ENCODE measurements around the gene ACVR2B. TPM values are rescaled to one million over a fixed set of nuclear protein-coding genes. Genes with fewer than 3 reads are reported as not detected.
"Not testable (repeated sequence)": the region's sequence is repeated elsewhere in the genome, so short reads cannot be mapped to it uniquely, and the experiment has no call there.

Gene ACVR2B
- 6.4 and 7.5 TPM in 2 replicates for total RNA-seq

DNA sequence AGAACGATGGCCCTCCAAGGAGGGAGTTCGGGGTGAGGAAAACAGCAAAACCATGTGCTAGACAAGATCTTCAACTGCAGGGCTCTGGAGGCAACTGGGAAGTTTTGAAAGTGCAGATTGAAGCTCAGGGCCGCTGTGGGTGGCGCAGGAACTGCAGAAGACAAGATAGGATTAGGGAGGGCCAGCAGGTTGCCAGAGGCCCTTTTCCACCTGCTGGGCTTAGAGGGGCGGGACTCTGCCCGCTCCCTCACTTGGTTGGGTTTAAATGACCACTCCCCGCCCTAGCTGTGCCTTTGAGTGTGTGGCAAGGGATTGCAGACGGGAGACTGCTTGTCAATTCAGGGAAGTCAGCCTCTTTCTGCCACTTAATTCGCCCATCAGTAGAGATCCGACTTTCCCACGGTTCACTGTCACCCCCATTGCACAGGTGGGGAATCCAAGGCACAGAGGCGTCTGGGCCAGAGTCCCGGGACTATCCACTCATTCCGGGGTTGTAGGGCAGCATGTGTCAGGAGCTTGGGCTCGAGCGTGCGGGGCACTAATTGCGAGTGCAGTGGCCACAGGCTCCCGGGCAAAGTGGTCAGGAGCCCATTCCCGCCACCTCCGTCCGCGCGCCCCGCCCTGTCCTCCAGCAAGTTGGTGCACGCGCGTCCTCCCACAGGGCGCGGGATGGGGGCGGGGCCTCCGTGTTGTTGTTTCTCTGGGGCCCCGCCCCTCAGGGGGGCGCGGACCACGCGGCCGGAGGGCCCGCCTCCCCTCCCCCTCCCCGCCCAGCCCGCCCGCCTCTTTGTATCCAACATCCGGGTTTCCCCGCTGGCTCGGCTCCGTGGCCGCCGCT lies at the start of gene ACVR2B:
Gene ACVR2B, plus strand, starts transcription at position 816 of the 838 bp plus-strand sequence. CDS start 433 bp downstream, outside the sequence.
- intact Hi-C loops (cut with micrococcal nuclease) = loop anchor here (1.0 to 10.0 kb wide), 4 partner anchors 27 to 932 kb away; partner anchors contain the start of genes ACAA1, OXSR1 and SLC25A38

- intact Hi-C loops (cut with micrococcal nuclease) = no loop called here
These were observed 49.4 kb upstream of the ACVR2B start for GRCh38 chr3:38404286-38404685.

DNA sequence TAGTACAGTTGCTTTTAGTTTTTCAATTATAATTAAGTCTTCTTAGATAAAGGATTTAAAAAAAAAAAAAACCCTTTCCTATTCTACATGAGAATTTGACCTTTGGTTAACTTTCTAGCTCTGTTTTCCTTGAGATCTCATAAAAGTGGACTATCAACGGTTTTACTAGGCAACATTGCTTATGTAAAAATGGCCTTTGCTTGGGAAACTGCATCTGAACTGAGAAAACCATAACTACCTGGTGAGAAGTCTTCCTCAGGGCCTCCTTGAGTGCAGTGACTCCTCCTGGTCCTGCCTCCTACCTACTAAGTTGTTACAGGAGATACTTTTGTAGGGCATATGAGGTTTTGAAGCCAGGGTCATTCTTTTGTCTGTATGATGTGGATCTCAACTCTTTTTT lies 42.1 kb upstream of the ACVR2B start:
- intact Hi-C loops (cut with micrococcal nuclease) = no loop called here

DNA sequence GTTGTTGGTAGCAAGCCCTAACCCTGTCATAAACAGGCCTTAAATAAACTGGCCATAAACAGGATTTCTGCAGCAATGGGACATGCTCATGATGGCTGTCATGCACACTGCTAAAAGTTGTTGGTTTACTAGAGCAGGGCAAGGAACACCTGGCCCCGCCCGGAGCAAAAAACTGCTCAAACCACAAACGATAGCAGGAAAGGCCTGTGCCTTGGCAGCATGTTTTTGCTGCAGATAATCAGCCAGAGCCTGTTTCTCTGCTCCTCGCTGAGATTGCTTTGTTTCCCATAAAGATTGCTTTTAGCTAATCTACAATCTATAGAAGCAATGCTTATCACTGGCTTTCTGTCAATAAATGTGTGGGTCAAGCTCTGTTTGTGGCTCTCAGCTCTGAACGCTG lies 32.9 kb upstream of the ACVR2B start:
- intact Hi-C loops (cut with micrococcal nuclease) = not testable (repeated sequence)

DNA sequence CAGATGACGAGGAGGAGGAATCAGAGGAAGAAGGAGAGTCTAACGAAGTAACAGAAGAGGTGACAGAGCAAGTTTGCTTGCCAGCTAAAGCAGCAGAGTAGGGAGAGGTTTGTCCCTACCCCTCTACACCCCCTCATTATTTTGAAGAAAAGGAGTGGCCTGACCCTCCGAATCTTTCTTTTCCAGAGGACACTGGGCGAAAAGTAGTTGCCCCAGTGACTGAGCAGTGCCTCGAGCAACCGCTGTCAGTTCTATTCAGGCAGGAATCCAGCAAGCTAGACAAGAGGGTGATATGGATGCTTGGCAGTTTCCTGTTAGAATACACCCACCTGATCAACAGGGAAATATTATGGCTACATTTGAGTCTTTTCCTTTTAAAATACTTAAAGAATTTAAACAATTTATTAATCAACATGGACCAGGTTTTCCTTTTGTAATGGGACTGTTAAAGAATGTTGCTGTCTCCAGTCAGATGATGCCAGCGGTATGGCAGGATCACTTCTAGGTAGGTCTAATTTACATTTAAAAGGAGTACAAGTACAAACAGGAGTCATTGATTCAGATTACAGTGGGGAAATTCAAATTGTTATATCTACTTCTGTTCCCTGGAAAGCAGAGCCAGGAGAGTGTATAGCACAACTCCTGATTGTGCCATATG lies 31.9 kb upstream of the ACVR2B start:
- intact Hi-C loops (cut with micrococcal nuclease) = no loop called here

GRCh38 chr3:38426798-38427426 lies 26.8 kb upstream of the ACVR2B start:
- intact Hi-C loops (cut with micrococcal nuclease) = loop anchor here (1.0 to 5.0 kb wide), 2 partner anchors 26 to 55 kb away; partner anchors contain the start of gene ACVR2B

DNA sequence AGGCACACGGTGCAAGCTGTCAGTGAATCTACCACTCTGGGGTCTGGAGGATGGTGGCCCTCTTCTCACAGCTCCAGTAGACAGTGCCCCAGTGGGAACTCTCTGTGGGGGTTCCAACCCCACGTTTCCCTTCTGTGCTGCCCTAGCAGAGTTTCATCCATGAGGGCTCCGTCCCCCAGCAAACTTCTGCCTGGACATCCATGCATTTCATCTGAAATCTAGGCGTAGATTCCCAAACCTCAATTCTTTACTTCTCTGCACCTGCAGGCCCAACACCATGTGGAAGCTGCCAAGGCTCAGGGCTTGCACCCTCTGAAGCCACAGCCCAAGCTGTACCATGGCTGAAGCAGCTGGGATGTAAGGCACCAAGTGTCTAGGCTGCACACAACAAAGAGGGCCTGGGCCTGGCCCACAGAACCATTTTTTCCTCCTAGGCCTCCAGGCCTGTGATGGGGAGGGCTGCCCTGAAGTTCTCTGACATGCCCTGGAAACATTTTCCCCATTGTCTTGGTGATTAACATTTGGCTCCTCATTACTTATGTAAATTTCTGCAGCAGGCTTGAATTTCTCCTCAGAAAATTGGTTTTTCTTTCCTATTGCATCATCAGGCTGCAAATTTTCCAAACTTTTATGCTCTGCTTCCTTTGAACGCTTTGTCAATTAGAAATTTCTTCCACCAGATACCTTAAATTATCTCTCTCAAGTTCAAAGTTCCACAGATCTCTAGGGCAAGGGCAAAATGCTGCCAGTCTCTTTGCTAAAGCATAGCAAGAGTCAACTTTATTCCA lies 20.6 kb upstream of the ACVR2B start:
- intact Hi-C loops (cut with micrococcal nuclease) = not testable (repeated sequence)

GRCh38 chr3:38433661-38434060 lies 20.0 kb upstream of the ACVR2B start:
- intact Hi-C loops (cut with micrococcal nuclease) = loop anchor here (2.0 kb wide), 1 partner anchor 21 kb away; no protein-coding TSS in a partner anchor

- intact Hi-C loops (cut with micrococcal nuclease) = not testable (repeated sequence)
These were observed 15.1 kb upstream of the ACVR2B start for GRCh38 chr3:38438436-38439069.

GRCh38 chr3:38443205-38443604 lies 10.5 kb upstream of the ACVR2B start:
- intact Hi-C loops (cut with micrococcal nuclease) = not testable (repeated sequence)

DNA sequence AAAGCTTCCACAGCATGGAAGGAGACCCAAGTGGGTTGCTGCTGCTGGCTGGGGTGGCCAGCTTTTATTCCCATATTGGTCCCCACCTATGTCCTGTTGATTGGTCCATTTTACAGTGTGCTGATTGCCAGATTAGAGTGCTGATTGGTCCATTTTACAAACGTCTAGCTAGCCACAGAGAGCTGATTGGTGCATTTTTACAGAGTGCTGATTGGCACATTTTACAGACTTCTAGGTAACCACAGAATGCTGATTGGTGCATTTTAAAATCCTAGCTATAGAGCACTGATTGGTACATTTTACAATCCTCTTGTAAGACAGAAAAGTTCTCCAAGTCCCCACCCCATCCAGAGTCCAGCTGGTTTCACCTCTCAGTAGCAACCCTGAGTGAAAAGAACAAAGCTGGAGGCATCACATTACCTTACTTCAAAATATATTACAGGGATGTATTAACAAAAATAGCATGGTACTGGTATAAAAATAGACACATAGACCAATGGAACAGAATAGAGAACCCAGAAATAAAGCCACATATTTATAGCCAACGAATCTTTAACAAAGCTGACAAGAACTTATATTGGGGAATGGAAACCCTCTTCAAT lies 7.5 kb upstream of the ACVR2B start:
- intact Hi-C loops (cut with micrococcal nuclease) = no loop called here

DNA sequence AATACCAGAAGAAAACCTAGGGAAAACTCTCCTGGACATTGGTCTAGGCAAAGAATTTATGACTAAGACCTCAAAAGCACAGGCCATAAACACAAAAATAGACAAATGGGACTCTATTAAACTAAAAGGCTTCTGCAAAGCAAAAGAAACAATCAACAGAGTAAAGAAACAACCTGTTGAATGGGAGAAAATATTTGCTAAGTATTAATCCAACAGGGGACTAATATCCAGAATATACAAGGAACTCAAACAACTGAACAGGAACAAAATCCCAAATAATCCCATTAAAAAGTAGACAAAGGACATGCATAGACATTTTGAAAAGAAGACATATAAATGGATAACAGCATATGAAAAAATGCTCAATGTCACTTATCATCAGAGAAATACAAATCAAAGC lies 6.9 kb upstream of the ACVR2B start:
- intact Hi-C loops (cut with micrococcal nuclease) = no loop called here

- intact Hi-C loops (cut with micrococcal nuclease) = loop anchor here (10.0 kb wide), 1 partner anchor 934 kb away; the partner anchor contains the start of gene SLC25A38
These were observed 2.8 kb upstream of the ACVR2B start for GRCh38 chr3:38450853-38451252.

DNA sequence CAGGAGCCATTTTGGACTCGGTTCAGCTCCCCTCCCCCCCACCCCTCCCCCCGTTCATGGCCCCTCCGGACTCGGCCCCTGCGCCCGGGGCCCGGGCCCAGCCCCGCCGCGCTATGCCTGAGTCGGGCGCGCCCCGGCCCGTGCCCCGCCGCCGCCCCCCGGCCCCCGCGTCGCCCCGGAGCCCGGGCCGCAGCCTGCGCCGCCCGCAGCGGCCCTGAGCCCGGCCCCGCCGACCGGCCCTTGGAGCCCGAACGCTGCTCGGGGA lies 155 bp downstream of the ACVR2B start:
- intact Hi-C loops (cut with micrococcal nuclease) = loop anchor here (1.0 to 10.0 kb wide), 8 partner anchors 19 to 931 kb away; partner anchors contain the start of genes ACAA1, EXOG, OXSR1 and SCN11A

DNA sequence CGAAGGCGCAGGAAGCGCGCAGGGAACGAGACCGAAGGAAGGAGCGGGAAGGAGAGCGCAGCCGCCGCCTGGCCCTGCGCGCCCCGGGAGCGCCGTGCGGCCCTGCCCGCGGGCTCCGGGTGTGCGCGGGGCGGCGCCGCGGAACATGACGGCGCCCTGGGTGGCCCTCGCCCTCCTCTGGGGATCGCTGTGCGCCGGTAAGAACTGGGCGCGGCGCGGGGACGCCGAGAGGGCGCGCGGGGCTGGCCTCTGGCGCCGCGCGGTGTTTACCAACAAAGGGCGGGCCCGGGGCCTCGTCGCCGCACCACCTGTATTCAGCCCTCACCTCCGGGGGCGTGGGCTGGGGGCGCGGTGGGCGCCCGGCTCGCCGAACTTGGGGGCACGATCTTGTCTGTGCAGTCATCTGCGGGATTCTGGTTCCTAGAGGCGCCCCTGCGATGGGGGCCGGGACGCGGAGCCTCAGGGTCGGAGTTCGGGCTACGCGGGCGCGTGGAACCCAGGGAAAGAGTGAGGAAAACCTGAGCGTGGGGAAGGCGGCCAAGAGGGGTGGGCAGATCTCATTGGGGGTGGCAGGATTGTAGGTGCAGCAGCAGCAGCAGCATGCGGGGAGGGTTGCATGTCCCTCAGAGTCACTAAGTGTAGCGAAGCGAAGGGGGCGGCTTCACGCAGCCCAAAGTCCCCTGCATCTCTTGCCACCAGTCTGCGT lies 641 bp downstream of the ACVR2B start:
- intact Hi-C loops (cut with micrococcal nuclease) = loop anchor here (1.0 to 10.0 kb wide), 5 partner anchors 20 to 930 kb away; partner anchors contain the start of genes EXOG, SCN11A and SLC25A38

DNA sequence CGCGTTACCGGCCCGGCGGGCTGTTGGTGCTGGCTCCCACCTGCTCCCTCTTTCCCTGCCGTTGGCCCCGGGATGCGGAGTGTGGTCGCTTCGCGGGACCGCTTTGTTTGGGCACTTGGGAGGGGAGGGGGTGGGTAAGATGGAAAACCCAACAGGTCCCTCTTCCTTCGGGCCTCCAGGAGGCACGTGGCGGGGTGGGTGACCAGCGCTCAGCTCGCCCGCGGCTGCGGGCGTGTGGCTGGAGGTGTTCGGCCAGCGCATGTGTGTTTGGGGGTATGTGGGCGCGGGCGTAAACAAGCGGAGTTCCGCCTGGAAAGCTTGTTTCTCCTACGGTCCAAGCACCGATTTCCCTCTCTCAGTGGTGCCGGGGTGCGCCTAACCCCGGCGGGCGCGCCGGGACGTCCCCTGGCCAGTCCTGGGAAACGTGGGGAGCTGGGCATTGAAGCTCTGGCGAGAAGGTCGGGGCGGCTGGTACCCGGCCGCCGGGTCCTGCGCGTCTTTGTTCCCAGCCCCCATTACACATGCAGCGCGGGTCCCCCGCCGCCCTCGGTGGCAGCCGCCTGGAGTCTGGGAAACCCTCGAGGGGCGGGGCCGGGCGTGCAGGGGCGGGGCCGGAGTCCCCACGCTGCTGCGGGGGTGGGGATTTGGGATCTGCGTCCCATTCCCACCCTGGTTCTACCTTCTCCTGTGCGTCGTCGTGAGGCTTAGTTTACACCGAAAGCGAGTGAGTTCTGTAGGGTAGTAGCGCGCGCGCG lies 1.4 kb downstream of the ACVR2B start:
- intact Hi-C loops (cut with micrococcal nuclease) = loop anchor here (1.0 to 10.0 kb wide), 7 partner anchors 20 to 930 kb away; partner anchors contain the start of genes EXOG, SCN11A, SLC25A38 and XYLB

DNA sequence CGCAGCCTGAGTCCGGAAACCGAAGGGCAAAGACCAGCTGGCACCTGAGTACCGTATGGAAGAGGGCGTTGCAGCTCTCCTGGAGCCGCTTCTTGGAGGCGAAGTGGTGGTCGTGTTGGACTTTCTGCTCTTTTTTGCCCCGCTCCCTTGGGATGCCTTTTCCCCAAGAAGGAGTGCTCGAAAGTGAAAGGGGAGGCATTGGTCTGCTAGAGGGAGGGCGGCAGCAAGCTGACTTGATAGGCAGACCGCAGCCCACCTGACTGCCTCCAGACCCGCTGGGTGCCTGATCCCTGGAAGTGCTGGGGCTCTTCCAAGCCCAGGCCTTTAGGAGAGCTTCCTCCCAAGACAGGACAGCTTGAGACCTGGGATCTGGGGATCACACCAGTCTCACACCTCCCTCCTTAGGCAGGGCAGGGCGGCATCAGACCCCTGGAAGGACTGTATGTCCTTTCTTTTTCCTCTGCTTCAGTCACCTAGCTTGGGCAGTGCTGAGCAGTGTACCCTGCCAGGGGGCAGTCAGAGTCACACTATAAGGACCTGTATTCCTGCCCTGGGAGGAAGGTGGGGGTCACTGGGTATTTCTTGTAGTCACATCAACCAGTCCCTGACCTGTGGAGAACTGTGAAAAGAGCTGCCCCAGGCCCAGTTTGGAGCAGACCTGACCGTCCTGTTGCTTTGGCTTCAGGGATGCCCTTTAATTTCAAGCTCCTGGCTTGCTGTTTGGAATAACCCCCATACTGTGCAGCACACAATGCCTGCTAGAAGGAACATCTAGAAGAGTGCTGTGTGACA lies 2.1 kb downstream of the ACVR2B start:
- intact Hi-C loops (cut with micrococcal nuclease) = loop anchor here (1.0 to 10.0 kb wide), 6 partner anchors 21 to 929 kb away; partner anchors contain the start of genes SCN11A, SLC25A38 and XYLB

Measured in T-helper 1 cell treated with Interleukin-12 subunit alpha and Interleukin-12 subunit beta and Interleukin-4 antibody, amounts not matched to agents 30 ng/mL and 1 ng/mL, for 36 hours (primary cell).